K562 (cell line): Measurements from ENCODE around the gene ZNF672. TPM values are rescaled to one million over a fixed set of nuclear protein-coding genes. Genes with fewer than 3 reads are reported as not detected.
A peak's percentile ranks its signal among the peaks of the same experiment; 100 is the strongest.

Source experiments
- ATAC-seq: fragments of 200-7000 bp; cut with Tn5 transposase; 3 replicates; pipeline ENCODE4 v1.9.1; 2020; ENCODE audit warnings: moderate library complexity
- BruUV-seq: library from RNA; stranded (reverse); fragments of 400-500 nt; replicated peaks from 2 replicates; lab custom pipeline; 2021; lab: Mats Ljungman, UMichigan
- CTCF ChIA-PET: fragments of 300-600 bp; formaldehyde crosslinking; extraction: SDS; loops from one replicate; lab custom pipeline; 2021; ENCODE audit warnings: low intra/inter-chr PET ratio; lab: Yijun Ruan, JAX
- POLR2A ChIA-PET: fragments of 300-600, 350-650 bp; sonication (Branson Sonifier 250); formaldehyde crosslinking; extraction: SDS; loops from one replicate; lab custom pipeline; 2021; ENCODE audit warnings: antibody characterized with exemption, inconsistent platforms; lab: Yijun Ruan, JAX
- DNase-seq, 4 experiments: peaks; one replicate each; pipeline versions ENCODE4 v3.0.0 to v3.0.0-alpha.2; 2011 to 2018; ENCODE audit warnings: low spot score in 3 of 4, mixed read lengths in 3 of 4; ENCODE audit errors: extremely low read depth in 1 of 4
- FAIRE-seq: peaks from 2 replicates; lab custom pipeline; 2011; peaks lifted over from hg19 to GRCh38; lab: Jason Lieb, UNC
- H2AFZ ChIP-seq: 2 replicates; pipeline ENCODE4 v1.6.0; 2011; ENCODE audit warnings: low read depth, low read length, control low read depth, inconsistent platforms
- H3K27ac ChIP-seq: fragments of 200-600 bp; 3 replicates; pipeline ENCODE4 v1.8.0; 2011; ENCODE audit warnings: low read depth, mild to moderate bottlenecking, control low read depth, inconsistent platforms, low read length, moderate library complexity, mixed read lengths; ENCODE audit errors: extremely low read depth
- H3K27me3 ChIP-seq, 2 experiments: fragments of 300-600 bp in 1 of 2; 2 replicates in 1 of 2; 3 replicates in 1 of 2; pipeline versions ENCODE4 v1.6.0 to v1.8.0; 2011; ENCODE audit warnings: inconsistent platforms in 2 of 2, low read length in 2 of 2, mild to moderate bottlenecking in 1 of 2, mixed read lengths in 1 of 2, moderate library complexity in 1 of 2; ENCODE audit not compliant: control insufficient read depth in 2 of 2, insufficient read depth in 2 of 2
- H3K36me3 ChIP-seq: fragments of 300-600 bp; 3 replicates; pipeline ENCODE4 v1.8.0; 2011; ENCODE audit warnings: mild to moderate bottlenecking, low read length, inconsistent platforms; ENCODE audit not compliant: control insufficient read depth, insufficient read depth
- H3K4me1 ChIP-seq, 2 experiments: fragments of 200-600 bp in 1 of 2; replicated peaks in 1 of 2; 2 replicates in 1 of 2; 3 replicates in 1 of 2; pipeline versions ENCODE4 v1.5.1 to v1.8.0; 2011; ENCODE audit warnings: inconsistent platforms in 2 of 2, low read length in 2 of 2, mild to moderate bottlenecking in 1 of 2, mixed read lengths in 1 of 2, moderate library complexity in 1 of 2; ENCODE audit not compliant: control insufficient read depth in 2 of 2, insufficient read depth in 2 of 2
- H3K4me2 ChIP-seq: 2 replicates; pipeline ENCODE4 v1.6.1; 2011; ENCODE audit warnings: low read length, control low read depth, inconsistent platforms, mixed read lengths; ENCODE audit not compliant: insufficient read depth
- H3K4me3 ChIP-seq: fragments of 200-600 bp; sonication (generic), shearing (Covaris generic); 2 replicates; pipeline ENCODE4 v1.5.1; 2016; ENCODE audit warnings: control low read depth, inconsistent platforms
- H3K79me2 ChIP-seq: fragments of 200-600 bp; 3 replicates; pipeline ENCODE4 v1.8.0; 2011; ENCODE audit warnings: low read length, inconsistent platforms; ENCODE audit not compliant: control insufficient read depth, insufficient read depth
- H3K9ac ChIP-seq, 2 experiments: 2 replicates each; pipeline versions ENCODE4 v1.6.0 to v1.6.1; 2011; ENCODE audit warnings: low read depth in 2 of 2, low read length in 2 of 2, control low read depth in 1 of 2, inconsistent platforms in 1 of 2, mild to moderate bottlenecking in 1 of 2, mixed read lengths in 1 of 2; ENCODE audit not compliant: insufficient read depth in 1 of 2
- H3K9me1 ChIP-seq: one replicate; pipeline ENCODE4 v1.6.0; 2011; ENCODE audit warnings: inconsistent platforms, mild to moderate bottlenecking, low read length, moderate library complexity; ENCODE audit not compliant: control insufficient read depth, insufficient read depth
- H3K9me3 ChIP-seq: replicated peaks from 2 replicates; pipeline ENCODE4 v1.5.1; 2011; ENCODE audit warnings: low read depth, low read length, inconsistent platforms; ENCODE audit not compliant: control insufficient read depth, insufficient read depth
- H4K20me1 ChIP-seq: replicated peaks from 2 replicates; pipeline ENCODE4 v1.6.1; 2011; ENCODE audit warnings: low read length, inconsistent platforms, mixed read lengths; ENCODE audit not compliant: control insufficient read depth, insufficient read depth
- NFYB ChIP-seq: IDR thresholded peaks from 2 replicates; pipeline ENCODE4 v1.6.1; 2011; ENCODE audit warnings: mild to moderate bottlenecking, moderate library complexity; ENCODE audit not compliant: insufficient read length; ENCODE audit errors: extremely low read depth
- TEAD4 ChIP-seq, 2 experiments: sonication (generic) in 1 of 2; formaldehyde crosslinking in 1 of 2; IDR thresholded peaks; 2 replicates each; pipeline versions ENCODE4 v1.6.1 to v1.8.0; 2012 to 2022; ENCODE audit warnings: borderline replicate concordance in 1 of 2, inconsistent platforms in 1 of 2, low read length in 1 of 2, mild to moderate bottlenecking in 1 of 2, missing genetic modification reagents in 1 of 2
- ZNF592 ChIP-seq: fragments of 450-650 bp; IDR thresholded peaks from 2 replicates; pipeline ENCODE4 v1.6.1; 2017; ENCODE audit warnings: antibody characterized with exemption, mild to moderate bottlenecking
- WGBS: fragments of 100-300 bp; shearing (Covaris generic); methylation state at CpG from one replicate; pipeline ENCODE4 v1.1.6; 2016; ENCODE audit warnings: low coverage, mixed read lengths; ENCODE audit not compliant: insufficient coverage; ENCODE audit errors: missing lambda C conversion rate; 5-methylcytosine and 5-hydroxymethylcytosine counted together
- in situ Hi-C: fragments of 300-500 bp; cut with MboI; formaldehyde crosslinking; loops from 4 replicates; pipeline ENCODE4 v1.15.0; 2018; ENCODE audit warnings: inconsistent platforms, mixed read lengths
- intact Hi-C: fragments of 100-400 bp; cut with micrococcal nuclease; formaldehyde crosslinking; loops from 2 replicates; pipeline ENCODE4 v1.14.2; 2022
- polyA plus RNA-seq, 8 experiments: library from polyadenylated mRNA; depleted of rRNA in 4 of 8; stranded (reverse) in 5 of 8; unstranded in 3 of 8; fragments of >200 nt; fragmentation: Nextera tagmentation in 2 of 8; fragmentation: Illumina TruSeq in 1 of 8; extraction: Ambion mirVana in 2 of 8; extraction: Trizol in 1 of 8; gene quantifications; 2 replicates each; pipeline versions ENCODE4 v1.2.1 to v1.2.3, GENCODE V29; 2011 to 2014; ENCODE audit warnings: inconsistent platforms in 1 of 8, missing spikeins in 1 of 8
- total RNA-seq, 7 experiments: library from RNA; depleted of rRNA in 6 of 7; stranded (reverse); fragments of >200 nt in 6 of 7; fragmentation: Illumina TruSeq in 2 of 7; extraction: Trizol in 2 of 7; gene quantifications; 2 replicates each; pipeline versions ENCODE4 v1.2.1 to v1.2.3, GENCODE V29; 2011 to 2021; ENCODE audit warnings: low replicate concordance in 1 of 7

Gene ZNF672
- total and polyA plus RNA-seq, 9 of the 15 experiments (the other 6 are each of a cell fraction or from before 2014, with no cell fraction given): 1.9 to 57.9 (median 24.1) TPM

- ATAC-seq: no peak
- DNase-seq: peak in 3 of 4 experiments; percentile 4 to 7 (median 6)
- WGBS: 83% methylated on average over 13 of the region's 13 CpGs
- no TSS peak for BruUV-seq
- in situ Hi-C loops (no loop called here), intact Hi-C loops (no loop called here)
- Histone ChIP-seq H3K27me3 (no peaks in the 10 kb centered on the region), H3K36me3 (peaks cover 78% of the 10 kb centered on the region), H3K4me2 (no peak overlapping the region), H3K9me1 (no peaks in the 10 kb centered on the region), H3K9ac (no peak overlapping the region; a peak in 1 of 4 replicates), H4K20me1 (0 out of 2 replicates have a peak, but pooled peaks cover 5% of the 10 kb centered on the region), H2AFZ (no peak overlapping the region), H3K27ac (no peak overlapping the region), H3K4me3 (no peak overlapping the region), H3K79me2 (peaks cover 11% of the 10 kb centered on the region; the same call in 2 of the 3 replicates), H3K4me1 (peaks cover 0 to 6% of the 10 kb centered on the region in 2 experiments; a peak in 2 of 5 replicates), H3K9me3 (no peaks in the 10 kb centered on the region)
- no peak for FAIRE-seq
- POLR2A ChIA-PET: interaction anchor here (1.3 kb wide), 1 partner anchor 9 kb away, joined by 7 read pairs; the partner anchor contains the start of gene SH3BP5L
- CTCF ChIA-PET: no interaction called here
- no peak for TF ChIP-seq ZNF592
- TF ChIP-seq TEAD4 (IDR thresholded peaks at IDR 0.05; ENCODE audit: low read length): no peak
- TF ChIP-seq TEAD4 (CRISPR knock-in tag; IDR thresholded peaks at IDR 0.05; ENCODE audit: borderline replicate concordance): no peak
- TF ChIP-seq NFYB: no peak
Measured at GRCh38 chr1:248816042-248816851, 21.8 kb upstream of the ZNF672 start.
